PC-9 (cell line): ENCODE data around the gene CDCA5. TPM values are rescaled to one million over a fixed set of nuclear protein-coding genes. Genes with fewer than 3 reads are reported as not detected.

Source experiments
- BruUV-seq: library from RNA; stranded (reverse); fragments of 400-500 nt; replicated peaks from 2 replicates; lab custom pipeline; 2021; lab: Mats Ljungman, UMichigan
- CTCF ChIA-PET: fragments of 300-600 bp; sonication (Branson Sonifier 250); formaldehyde crosslinking; loops from one replicate; lab custom pipeline; 2022; ENCODE audit warnings: antibody characterized with exemption; lab: Charles Lee
- POLR2A ChIA-PET: fragments of 300-600 bp; sonication (Branson Sonifier 250); formaldehyde crosslinking; loops from one replicate; lab custom pipeline; 2022; ENCODE audit warnings: antibody characterized with exemption; ENCODE audit not compliant: unreplicated experiment; lab: Charles Lee
- DNase-seq, 2 experiments: peaks; one replicate each; pipeline versions ENCODE4 v3.0.0 to v3.0.0-alpha.2; 2015 to 2022; ENCODE audit warnings: mixed read lengths in 1 of 2
- H2AFZ ChIP-seq: fragments of 200-600 bp; sonication (generic); 2 replicates; pipeline ENCODE4 v1.8.1; 2017; ENCODE audit warnings: antibody characterized with exemption
- H3F3A ChIP-seq: fragments of 200-600 bp; sonication (generic); 2 replicates; pipeline ENCODE4 v1.8.1; 2017; ENCODE audit warnings: antibody characterized with exemption, mild to moderate bottlenecking, low read depth; ENCODE audit not compliant: insufficient read depth
- H3K27ac ChIP-seq: fragments of 200-600 bp; sonication (generic); 2 replicates; pipeline ENCODE4 v1.6.1; 2016; ENCODE audit warnings: mixed run types
- H3K27me3 ChIP-seq: fragments of 200-600 bp; sonication (generic); 2 replicates; pipeline ENCODE4 v1.6.1; 2016; ENCODE audit warnings: low read depth, mixed run types; ENCODE audit not compliant: insufficient read depth
- H3K36me3 ChIP-seq: fragments of 200-600 bp; sonication (generic); 2 replicates; pipeline ENCODE4 v1.6.1; 2016; ENCODE audit warnings: low read depth, mixed run types
- H3K4me1 ChIP-seq: fragments of 200-600 bp; sonication (generic); replicated peaks from 2 replicates; pipeline ENCODE4 v1.6.1; 2016; ENCODE audit warnings: mixed run types; ENCODE audit not compliant: insufficient read depth
- H3K4me2 ChIP-seq: fragments of 200-600 bp; sonication (generic); 2 replicates; pipeline ENCODE4 v1.6.1; 2017; ENCODE audit warnings: mixed run types
- H3K4me3 ChIP-seq: fragments of 200-600 bp; sonication (generic); 2 replicates; pipeline ENCODE4 v1.6.1; 2016; ENCODE audit warnings: mixed run types
- H3K79me2 ChIP-seq: fragments of 200-600 bp; sonication (generic); 2 replicates; pipeline ENCODE4 v1.6.1; 2017; ENCODE audit warnings: low read depth, mixed run types
- H3K9me2 ChIP-seq: fragments of 200-600 bp; sonication (generic); 2 replicates; pipeline ENCODE4 v1.8.1; 2017; ENCODE audit warnings: mild to moderate bottlenecking; ENCODE audit not compliant: insufficient read depth
- H3K9me3 ChIP-seq: fragments of 200-600 bp; sonication (generic); 2 replicates; pipeline ENCODE4 v1.8.1; 2016; ENCODE audit warnings: low read depth; ENCODE audit not compliant: insufficient read depth
- H4K20me1 ChIP-seq: fragments of 200-600 bp; sonication (generic); 2 replicates; pipeline ENCODE4 v1.8.1; 2017; ENCODE audit not compliant: insufficient read depth
- EZH2 ChIP-seq: fragments of 200-600 bp; sonication (generic); IDR thresholded peaks from 2 replicates; pipeline ENCODE4 v1.8.0; 2017; ENCODE audit warnings: antibody characterized with exemption, low read depth
- intact Hi-C: fragments of 100-400 bp; cut with micrococcal nuclease; formaldehyde crosslinking; loops from one replicate; pipeline ENCODE4 v1.10.0; 2022; ENCODE audit not compliant: unreplicated experiment
- total RNA-seq: library from RNA; stranded (reverse); gene quantifications from 2 replicates; pipeline ENCODE4 v1.2.3, GENCODE V29; 2021
- TF ChIP-seq, protein P1 (sequence below): fragments of 200-600 bp; sonication (generic); conservative IDR thresholded peaks from 2 replicates; pipeline ENCODE4 v1.6.1; 2017; ENCODE audit warnings: mixed run types, antibody characterized with exemption, mild to moderate bottlenecking, moderate library complexity

The CDCA5 gene
- total RNA-seq, 1 experiment from 2014 or later = 86.4 TPM

DNA sequence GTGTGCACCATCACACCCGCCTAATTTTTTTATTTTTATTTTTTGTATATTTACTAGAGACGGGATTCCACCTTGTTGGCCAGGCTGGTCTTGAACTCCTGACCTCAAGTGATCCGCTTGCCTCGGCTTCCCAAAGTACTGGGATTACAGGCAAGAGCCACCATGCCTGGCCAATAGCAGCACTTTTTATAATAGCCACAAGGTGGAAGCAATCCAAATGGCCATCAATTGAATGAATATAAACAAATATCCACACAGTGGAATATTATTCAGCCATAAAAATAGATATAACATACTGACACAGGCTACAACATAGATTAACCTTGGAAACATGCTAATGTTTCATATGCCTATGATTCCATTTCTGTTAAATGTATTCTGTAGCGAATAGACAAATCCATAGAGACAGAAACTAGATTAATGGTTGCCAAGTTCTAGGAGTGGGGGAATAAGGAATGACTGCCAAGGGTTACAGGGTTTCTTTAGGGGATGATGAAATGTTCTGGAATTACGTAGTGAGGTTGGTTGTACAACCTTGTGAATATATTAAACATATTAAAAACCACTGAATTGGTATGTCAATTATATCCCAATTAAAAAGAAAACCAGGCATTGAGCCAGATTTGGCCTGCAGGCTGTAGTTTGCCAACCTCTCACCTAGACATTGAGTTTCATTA lies 17.0 kb upstream of the CDCA5 start:
- Histone ChIP-seq H4K20me1 (no peaks in the 10 kb centered on the region; the same call in 1 of the 2 replicates), H3K36me3 (peaks cover 11% of the 10 kb centered on the region; the same call in 1 of the 2 replicates), H3K9me3 (no peaks in the 10 kb centered on the region), H2AFZ (no peak overlapping the region), H3K27me3 (no peaks in the 10 kb centered on the region), H3K4me2 (peak overlapping the region; percentile 37), H3K27ac (peak overlapping the region; percentile 71), H3K9me2 (no peaks in the 10 kb centered on the region), H3F3A (peaks cover 32% of the 10 kb centered on the region), H3K4me1 (peaks cover 18% of the 10 kb centered on the region), H3K4me3 (no peak overlapping the region), H3K79me2 (peaks cover 46% of the 10 kb centered on the region)
- POLR2A ChIA-PET = interaction anchor here (0.6 kb wide), 1 partner anchor 15 kb away, joined by 3 read pairs; no protein-coding TSS in a partner anchor
- BruUV-seq = no TSS peak
- no peak for DNase-seq
- TF ChIP-seq EZH2 = no peak
- TF ChIP-seq, protein P1, sequence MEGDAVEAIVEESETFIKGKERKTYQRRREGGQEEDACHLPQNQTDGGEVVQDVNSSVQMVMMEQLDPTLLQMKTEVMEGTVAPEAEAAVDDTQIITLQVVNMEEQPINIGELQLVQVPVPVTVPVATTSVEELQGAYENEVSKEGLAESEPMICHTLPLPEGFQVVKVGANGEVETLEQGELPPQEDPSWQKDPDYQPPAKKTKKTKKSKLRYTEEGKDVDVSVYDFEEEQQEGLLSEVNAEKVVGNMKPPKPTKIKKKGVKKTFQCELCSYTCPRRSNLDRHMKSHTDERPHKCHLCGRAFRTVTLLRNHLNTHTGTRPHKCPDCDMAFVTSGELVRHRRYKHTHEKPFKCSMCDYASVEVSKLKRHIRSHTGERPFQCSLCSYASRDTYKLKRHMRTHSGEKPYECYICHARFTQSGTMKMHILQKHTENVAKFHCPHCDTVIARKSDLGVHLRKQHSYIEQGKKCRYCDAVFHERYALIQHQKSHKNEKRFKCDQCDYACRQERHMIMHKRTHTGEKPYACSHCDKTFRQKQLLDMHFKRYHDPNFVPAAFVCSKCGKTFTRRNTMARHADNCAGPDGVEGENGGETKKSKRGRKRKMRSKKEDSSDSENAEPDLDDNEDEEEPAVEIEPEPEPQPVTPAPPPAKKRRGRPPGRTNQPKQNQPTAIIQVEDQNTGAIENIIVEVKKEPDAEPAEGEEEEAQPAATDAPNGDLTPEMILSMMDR = peak; percentile 50
- CTCF ChIA-PET = no interaction called here
- intact Hi-C loops = no loop called here

DNA sequence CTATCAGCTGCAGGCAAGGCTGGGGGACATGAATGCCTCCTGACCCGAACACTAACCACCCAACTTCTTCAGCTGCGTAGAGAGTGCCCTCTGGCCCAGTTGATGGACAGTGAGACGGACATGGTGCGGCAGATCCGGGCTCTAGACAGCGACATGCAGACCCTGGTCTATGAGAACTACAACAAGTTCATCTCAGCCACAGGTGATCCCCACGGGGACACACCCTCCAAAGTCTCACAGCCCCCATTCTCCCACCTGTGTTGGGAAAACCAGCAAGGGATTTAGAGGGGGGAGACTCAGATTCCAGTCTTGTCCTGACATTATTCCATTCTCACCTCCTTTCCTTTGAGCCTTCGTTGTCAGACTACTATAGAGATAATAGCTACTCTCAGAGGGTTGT lies 13.1 kb upstream of the CDCA5 start:
- Histone ChIP-seq H4K20me1 (no peaks in the 10 kb centered on the region; the same call in 1 of the 2 replicates), H3K79me2 (peaks cover 29% of the 10 kb centered on the region), H3F3A (peaks cover 46% of the 10 kb centered on the region), H3K36me3 (peaks cover 11% of the 10 kb centered on the region; the same call in 1 of the 2 replicates), H3K4me1 (peaks cover 22% of the 10 kb centered on the region), H2AFZ (peak overlapping the region; percentile 87; the same call in 1 of the 2 replicates), H3K27ac (no peak overlapping the region), H3K9me2 (no peaks in the 10 kb centered on the region), H3K4me2 (peak overlapping the region; percentile 99), H3K27me3 (no peaks in the 10 kb centered on the region), H3K4me3 (peak overlapping the region; percentile 85), H3K9me3 (no peaks in the 10 kb centered on the region)
- POLR2A ChIA-PET = interaction anchor here (0.5 to 0.7 kb wide), 4 partner anchors 12 to 195 kb away, joined by 3 to 20 read pairs (median 11); no protein-coding TSS in a partner anchor
- CTCF ChIA-PET = interaction anchor here (0.6 to 0.7 kb wide), 2 partner anchors 181 to 252 kb away, joined by 3 to 12 read pairs; no protein-coding TSS in a partner anchor
- intact Hi-C loops = loop anchor here (1.0 to 5.0 kb wide), 2 partner anchors 13 to 55 kb away; partner anchors contain the start of genes CDCA5, SAC3D1 and ZFPL1
- TSS peak; percentile 31 for BruUV-seq
- DNase-seq = no peak
- TF ChIP-seq, protein P1 = no peak
- TF ChIP-seq EZH2 = no peak

DNA sequence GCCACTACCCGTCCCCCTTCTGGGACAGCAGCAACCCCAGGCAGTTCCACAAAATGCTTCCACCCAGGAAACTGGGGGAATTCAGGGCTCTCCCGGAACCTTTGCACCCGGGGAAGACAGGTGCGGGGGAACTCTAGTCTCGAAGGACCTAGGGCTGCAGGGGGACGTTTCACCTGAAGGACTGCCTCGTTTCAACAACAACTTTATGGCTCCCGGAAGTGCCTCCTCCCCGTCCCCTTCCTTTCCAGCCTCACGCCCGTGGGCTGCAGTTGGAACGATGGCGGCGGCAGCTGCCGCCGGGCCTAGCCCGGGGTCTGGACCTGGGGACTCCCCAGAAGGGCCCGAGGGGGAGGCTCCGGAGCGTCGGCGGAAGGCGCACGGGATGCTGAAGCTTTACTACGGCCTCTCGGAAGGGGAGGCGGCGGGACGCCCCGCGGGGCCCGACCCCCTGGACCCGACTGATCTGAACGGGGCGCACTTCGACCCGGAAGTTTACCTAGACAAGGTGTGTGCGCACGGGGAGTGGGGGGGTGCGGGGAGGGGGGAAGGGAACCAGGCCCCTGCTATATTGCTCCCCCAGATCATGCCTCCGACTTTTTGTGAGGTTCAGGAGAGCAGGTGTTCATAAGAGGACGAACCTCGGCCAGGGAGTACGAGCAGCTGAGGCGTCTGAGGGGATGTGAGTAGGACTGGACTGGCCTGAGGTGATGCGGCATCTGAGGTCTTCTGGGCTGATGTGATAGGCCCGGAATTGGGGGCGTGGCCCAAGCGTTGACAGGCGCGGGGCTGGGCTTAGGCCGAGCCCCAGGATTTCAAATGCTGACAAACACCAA lies 12.3 kb upstream of the CDCA5 start, which contains the start of gene VPS51:
Gene VPS51, plus strand, starts transcription at position 241 of the 833 bp plus-strand sequence. Its CDS starts 37 bp downstream, at position 278.
- Histone ChIP-seq H2AFZ (peak within 1 kb of the TSS; percentile 87), H4K20me1 (no peaks in the 10 kb centered on the region; the same call in 1 of the 2 replicates), H3K27ac (peak within 1 kb of the TSS; percentile 63), H3K9me2 (no peaks in the 10 kb centered on the region), H3K79me2 (peaks cover 29% of the 10 kb centered on the region), H3K27me3 (no peaks in the 10 kb centered on the region), H3K36me3 (peaks cover 11% of the 10 kb centered on the region; the same call in 1 of the 2 replicates), H3F3A (peaks cover 40% of the 10 kb centered on the region), H3K9me3 (no peaks in the 10 kb centered on the region), H3K4me3 (peak within 1 kb of the TSS; percentile 85), H3K4me2 (peak within 1 kb of the TSS; percentile 99), H3K4me1 (peaks cover 20% of the 10 kb centered on the region)
- CTCF ChIA-PET = interaction anchor here (0.5 to 0.7 kb wide), 3 partner anchors 89 to 251 kb away, joined by 3 to 12 read pairs (median 5); no protein-coding TSS in a partner anchor
- intact Hi-C loops = loop anchor here (1.0 to 5.0 kb wide), 2 partner anchors 12 to 54 kb away; partner anchors contain the start of genes CDCA5, SAC3D1 and ZFPL1
- POLR2A ChIA-PET = interaction anchor here (0.6 to 0.7 kb wide), 4 partner anchors 11 to 795 kb away, joined by 3 to 20 read pairs (median 11); no protein-coding TSS in a partner anchor
- TF ChIP-seq, protein P1 = no peak
- no peak for TF ChIP-seq EZH2
- DNase-seq = peak; percentile 84 to 89
- BruUV-seq = TSS peak; percentile 93
